ENCODE measurements around the gene ZNF750.
"Not testable (repeated sequence)": the region's sequence is repeated elsewhere in the genome, so short reads cannot be mapped to it uniquely, and the experiment has no call there.

Gene ZNF750

DNA sequence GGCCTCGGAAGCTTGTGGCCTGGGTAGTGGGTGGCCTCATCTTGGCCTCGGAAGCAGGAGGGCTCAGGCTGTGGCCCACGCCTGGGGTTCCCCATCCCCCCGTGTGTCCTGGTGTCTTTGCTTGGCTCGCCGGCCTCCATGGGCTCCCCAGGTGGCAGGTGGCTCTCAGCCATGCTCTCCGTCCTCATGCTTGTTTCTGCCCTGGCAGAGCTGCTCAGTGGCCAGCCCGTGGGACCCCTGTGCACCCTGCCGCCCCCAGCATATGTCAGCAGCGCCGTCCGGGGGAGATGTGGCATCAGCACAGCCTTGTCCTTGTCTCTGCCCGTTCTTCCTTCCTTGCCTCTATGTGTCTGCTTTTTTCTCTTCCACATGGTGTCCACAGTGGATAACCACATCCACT, 49.4 kb downstream of the ZNF750 start:
- DNase-seq, result no peak

DNA sequence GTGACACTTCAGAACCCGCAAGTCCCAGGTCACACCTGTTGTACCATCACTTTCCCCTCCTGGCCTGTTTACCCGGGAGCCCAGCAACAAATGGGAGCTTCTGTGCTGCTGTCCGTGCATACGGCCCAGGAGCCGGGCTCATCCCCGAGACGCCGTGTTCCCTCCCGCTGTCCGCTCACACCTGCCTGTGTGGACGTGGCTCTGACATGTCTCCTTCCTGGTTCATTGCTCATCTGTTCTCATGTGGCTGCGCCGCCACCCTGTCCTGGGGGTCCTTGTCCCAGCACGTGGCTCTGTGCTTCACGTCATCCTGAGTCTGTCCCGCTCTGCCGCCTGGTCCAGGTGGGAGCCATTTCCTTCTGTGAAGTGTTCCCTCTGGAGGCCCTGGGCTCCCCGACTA, 50.0 kb downstream of the ZNF750 start:
- DNase-seq, result no peak

DNA sequence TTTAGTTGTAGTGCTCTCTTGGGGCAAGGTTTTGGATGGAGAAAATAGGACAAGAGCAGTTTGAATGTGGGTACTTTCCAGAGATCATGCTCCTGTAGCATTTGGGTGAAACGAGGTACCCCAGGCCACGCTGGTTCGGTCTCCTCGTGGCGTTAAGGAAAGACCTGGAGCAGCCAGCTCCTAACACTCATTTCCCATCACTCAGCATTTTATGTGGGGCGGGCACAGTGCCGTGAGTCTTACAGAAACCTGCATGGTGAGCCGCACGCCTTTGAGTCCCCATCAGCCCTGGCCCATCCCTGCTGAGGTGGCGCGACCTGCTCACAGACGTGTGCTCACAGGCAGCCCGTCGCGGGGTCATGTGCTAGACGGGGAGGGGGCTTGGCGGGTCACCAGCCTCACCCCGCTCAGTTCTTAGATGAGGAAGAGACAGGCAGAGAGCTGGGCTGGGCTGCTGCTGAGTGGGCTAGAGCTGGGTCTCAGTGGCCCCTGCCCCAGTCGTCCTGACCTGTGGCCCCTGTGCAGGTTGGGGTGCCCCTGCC, 50.7 kb downstream of the ZNF750 start:
- no peak for DNase-seq

DNA sequence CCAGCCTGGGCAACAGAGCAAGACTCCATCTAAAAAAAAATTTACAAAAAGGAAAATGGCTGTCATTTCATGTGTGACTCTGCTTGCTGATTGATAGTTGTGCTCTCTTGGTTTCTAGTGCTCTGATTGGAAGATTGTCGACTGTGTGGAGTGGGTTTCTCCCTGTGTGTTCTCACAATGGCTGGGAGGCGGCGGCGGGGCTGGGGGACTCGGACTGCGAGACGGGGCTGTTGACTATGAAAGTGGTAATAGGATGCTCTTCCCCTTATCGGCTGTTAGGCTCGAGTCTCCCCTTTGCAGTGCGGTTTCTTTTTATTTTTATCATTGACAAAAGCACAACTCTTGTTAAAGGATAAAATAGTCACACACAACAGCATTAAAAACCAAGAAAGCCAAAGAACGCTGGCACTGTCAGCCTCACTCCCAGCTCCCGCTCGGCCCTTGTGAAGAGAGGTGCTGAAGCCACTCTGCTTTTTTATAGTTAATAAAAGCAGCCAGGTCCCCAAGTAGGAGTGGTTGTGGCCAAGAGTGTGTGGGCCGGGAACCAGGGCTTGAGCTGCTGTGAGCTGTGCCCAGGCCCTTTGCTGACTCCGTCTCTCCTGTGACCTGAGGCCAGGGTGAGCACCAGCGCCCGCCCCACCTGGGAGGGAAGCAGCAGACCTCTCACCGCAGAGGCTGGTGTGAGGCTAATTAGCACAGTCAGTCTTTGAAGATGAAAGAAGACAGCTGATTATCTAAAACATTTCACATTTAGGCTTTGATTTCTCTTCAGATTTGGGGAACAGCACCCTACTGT, 51.4 kb downstream of the ZNF750 start:
- no peak for DNase-seq

DNA sequence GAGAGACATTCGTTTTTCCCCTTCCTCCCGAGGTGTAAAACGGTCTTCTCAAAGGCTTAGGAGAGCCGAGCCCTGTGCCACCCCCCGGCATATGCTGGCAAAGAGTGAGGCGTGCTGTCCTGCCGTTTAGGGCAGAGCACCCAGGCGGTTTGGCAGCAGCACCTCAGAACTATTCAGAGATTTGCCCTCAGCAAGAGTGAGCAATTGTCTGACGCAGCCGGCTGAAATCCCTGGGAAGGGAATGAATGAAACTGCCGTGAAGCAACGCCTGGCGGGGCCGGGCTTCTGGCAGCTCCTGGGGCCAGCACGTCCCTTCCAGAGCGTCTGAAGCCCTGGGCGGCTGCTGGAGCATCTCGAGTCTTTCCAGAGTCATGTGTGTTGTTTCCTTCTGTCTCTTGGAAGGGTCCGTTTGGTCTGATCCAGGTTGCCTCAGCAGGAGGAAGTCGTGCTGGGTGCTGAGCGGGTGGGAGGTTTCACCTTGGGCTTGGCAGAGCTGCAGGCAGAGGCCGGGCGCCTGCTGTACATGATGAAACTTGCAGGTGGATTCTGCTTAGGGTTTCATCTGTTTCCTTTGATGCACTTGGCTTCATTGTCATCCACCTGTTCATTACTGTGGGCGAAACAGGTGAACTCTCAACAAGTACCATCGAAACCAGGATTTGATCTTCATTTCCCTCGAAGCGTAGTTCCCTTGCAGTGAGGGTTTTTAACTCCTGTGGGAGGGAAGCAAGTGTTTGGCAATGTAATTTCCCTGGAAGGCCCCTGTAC, 52.6 kb downstream of the ZNF750 start:
- DNase-seq, result no peak

DNA sequence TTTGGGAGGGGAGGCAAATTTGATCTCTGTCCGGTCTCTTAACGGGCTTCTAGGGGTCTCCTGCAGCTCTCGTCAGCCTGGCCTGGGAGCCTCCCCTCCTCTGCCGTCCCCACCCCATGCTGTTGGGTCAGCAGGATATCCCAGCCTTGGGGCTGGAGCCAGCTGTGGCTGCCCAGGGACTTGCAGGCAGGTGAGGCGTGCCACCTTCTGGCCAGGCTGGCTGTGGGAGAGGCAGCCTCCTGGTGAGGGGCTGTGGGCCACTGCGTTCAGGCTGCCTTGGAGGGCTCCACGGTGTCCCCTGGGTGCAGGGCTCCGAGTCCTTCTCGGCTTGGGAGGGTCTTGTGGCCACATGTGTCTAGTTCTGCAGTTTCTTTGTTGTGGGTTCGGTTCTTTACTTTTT, 53.4 kb downstream of the ZNF750 start:
- DNase-seq, result no peak

DNA sequence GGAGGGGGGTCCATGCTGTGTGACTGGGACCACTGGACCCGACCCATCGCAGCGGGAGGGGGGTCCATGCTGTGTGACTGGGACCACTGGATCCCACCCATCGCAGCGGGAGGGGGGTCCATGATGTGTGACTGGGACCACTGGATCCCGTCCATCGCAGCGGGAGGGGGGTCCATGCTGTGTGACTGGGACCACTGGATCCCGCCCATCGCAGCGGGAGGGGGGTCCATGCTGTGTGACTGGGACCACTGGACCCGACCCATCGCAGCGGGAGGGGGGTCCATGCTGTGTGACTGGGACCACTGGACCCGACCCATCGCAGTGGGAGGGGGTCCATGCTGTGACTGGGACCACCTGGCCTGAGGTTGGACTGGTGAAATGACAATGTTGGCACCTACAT, 54.2 kb downstream of the ZNF750 start:
- DNase-seq, result not testable (repeated sequence)

DNA sequence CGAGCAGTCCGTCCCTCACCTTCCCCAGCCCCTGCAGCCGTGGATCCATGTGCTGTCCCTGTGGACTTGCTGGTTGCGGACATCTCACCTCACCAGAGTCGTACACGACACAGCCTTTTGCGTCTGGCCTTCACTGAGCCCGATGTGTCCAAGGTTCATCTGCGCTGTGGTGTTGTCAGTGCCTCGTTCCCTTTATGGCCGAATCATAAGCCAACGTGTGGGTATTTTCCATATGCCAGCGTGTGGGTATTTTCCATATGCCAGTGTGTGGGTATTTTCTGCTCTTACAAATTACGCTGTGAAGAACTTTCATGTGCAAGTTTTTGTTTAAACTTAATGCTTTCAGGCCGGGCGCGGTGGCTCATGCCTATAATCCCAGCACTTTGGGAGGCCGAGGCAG, 56.3 kb downstream of the ZNF750 start:
- DNase-seq, result no peak

DNA sequence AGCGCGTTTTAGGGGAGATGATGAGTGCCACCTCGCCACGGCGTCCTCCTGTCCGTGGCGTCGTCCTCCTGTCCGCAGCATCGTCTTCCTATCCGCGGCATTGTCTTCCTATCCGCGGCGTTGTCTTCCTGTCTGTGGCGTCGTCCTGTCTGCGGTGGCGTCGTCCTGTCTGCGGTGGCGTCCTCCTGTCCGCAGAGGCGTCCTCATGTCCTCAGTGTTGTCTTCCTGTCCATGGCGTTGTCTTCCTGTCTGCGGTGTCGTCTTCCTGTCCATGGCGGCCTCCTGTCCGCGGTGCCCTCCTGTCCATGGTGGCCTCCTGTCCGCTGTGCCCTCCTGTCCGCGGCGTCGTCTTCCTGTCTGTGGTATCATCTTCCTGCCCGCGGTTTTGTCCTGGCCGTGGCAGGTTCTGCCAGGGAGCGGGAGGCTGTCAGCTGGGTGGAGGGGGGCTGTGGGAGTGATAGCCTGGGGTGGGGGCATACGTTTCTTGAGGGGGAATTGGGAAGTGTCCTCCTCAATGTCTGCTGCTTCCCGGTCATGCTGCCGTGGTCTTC, 57.1 kb downstream of the ZNF750 start:
- DNase-seq, result no peak

DNA sequence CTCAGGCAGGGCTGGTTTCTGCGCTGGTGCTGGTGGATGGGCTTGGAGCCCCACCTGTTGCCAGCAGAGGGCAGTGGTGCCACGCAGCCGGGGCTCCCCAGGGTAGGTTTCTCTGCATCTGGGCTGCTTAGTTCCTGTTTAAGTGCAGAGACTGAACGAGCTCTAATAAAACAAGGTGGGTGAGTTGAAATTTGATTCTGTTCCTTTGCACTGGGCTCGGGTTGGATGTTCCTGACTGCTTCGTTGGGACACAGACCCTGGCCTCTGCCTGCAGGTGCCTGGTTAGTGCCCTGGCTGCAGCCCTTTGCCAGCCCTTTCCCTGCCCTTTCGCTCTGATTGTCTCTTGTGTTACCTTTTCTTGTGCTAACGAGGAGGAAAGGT, 57.9 kb downstream of the ZNF750 start:
- DNase-seq, result peak; percentile 4

DNA sequence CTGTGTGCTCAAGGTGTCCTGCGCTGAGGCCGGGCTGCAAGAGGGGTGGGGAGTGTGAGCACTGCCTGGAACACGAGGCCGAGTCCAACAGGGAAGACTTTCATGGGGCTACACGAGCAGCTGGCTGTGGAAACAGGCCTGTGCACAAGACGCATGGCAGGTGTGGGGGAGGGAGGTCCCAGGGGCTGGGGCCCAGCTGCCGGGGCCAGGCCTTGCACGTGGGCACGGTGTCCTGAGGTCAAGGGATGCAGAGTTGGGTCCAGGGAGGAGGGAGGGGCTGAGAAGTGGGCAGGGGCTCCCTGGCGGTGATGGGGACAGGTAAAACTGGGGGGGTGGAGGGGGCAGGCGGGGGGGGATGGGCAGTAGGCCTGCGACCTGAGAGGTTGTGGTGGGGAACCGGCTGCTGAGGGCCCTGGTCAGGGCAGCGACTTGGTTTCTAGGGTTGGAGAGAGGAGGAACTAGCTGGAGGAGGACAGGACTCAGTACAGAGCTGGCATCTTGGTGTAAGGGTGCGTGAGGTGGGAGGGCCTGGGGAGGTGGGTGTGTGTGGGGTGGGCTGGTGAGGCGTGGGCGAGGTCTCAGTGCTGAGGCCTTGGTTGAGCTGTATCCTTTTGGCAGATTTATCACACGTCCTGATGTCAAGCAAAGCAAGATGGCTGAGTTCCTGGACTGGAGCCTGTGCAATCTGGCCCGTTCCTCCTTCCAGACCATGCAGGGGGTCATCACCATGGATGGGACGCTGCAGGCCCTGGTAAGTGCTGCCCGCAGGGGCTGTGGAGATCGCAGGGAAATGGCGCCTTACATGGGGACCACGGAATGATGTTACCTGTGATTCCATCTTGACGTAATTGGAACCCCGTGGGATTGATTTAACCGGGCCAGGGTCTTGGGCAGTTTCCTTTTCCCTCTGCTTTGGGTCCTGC, 58.6 kb downstream of the ZNF750 start:
- no peak for DNase-seq

DNA sequence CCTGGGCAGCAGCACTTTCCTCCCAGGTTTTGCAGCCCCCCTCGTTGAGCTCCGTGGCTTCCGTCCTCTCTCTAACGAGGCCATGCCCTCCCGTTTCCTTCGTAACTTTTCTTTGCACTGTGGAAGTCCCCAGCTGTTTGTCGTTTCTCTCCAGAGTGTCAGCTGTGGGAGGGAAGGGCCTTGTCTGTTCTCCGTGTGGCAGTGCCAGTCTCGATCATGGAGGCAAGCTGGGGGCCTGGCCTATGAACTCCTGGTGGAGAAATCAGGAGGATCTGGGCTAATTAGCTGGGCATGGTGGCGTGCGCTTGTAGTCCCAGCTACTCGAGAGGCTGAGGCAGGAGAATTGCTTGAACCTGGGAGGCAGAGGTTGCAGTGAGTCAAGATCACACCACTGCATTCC, 59.6 kb downstream of the ZNF750 start:
- no peak for DNase-seq

DNA sequence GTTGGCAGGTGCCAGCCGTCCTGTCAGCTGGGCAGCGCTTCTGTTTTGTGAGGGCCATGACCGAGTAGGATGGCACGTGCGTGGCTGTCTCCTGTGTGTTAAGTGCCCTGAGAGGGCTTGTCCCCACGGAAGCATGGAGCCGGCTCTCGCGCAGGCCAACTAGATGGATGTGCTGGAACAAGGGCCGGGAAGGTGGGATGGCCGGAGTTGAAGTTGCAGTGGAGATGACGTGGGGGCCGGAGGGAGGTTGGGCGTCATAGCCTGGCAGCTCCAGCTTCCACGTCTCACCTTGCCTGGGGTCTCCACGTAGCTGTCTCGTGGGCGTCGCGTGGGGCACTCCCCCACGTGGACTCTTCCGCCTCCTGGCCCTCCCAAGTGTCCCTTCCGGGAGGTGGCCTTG, 60.3 kb downstream of the ZNF750 start:
- DNase-seq, result no peak
